Cardiac septum (tissue), 1 donor: ENCODE data around the gene SYAP1. TPM values are rescaled to one million over a fixed set of nuclear protein-coding genes. Genes with fewer than 3 reads are reported as not detected.

ENCODE experiments used
- DNase-seq: peaks from one replicate; pipeline ENCODE4 v3.0.0-alpha.2; 2020; ENCODE audit warnings: low spot score
- intact Hi-C: fragments of 100-400 bp; cut with DNase I; formaldehyde crosslinking; loops from one replicate; pipeline ENCODE4 v1.14.0; 2022
- total RNA-seq: library from RNA; stranded (reverse); fragmentation: NEBNext Ultra II Directional; extraction: Animal tissue kit (Norgen Biotek cat#: 25700); gene quantifications from one replicate; pipeline ENCODE4 v1.2.1, GENCODE V29; 2021
- donor health status: DM: no; HTN: no; CAD: no.

SYAP1 gene
- total RNA-seq, 1 donor from 2014 or later: 21.0 TPM

- intact Hi-C loops: no loop called here
- DNase-seq: no peak
Measured at GRCh38 chrX:16814597-16814996, 95.2 kb downstream of the SYAP1 start.

Other genes starting within 250 kb of the SYAP1 start
- gene S100G, start 69.5 kb upstream of the SYAP1 start, total RNA-seq: not detected
- 5.9 TPM for gene CTPS2, start 6.9 kb upstream of the SYAP1 start, total RNA-seq
- gene TXLNG, start 66.9 kb downstream of the SYAP1 start, total RNA-seq: 6.8 TPM
- gene RBBP7, start 150.8 kb downstream of the SYAP1 start, total RNA-seq: 117 TPM
- 1.8 TPM for gene REPS2, start 227.0 kb downstream of the SYAP1 start, total RNA-seq